Small intestine (tissue), 7 donors: Measurements from ENCODE around the gene MCTP1. TPM values are rescaled to one million over a fixed set of nuclear protein-coding genes. Genes with fewer than 3 reads are reported as not detected.

Source experiments
- DNase-seq, 2 donors: peaks; one replicate each; pipeline versions ENCODE4 v3.0.0 to v3.0.0-alpha.2; 2013
- FAIRE-seq: peaks from 2 replicates; lab custom pipeline; 2012; peaks lifted over from hg19 to GRCh38; lab: Jason Lieb, UNC
- H3K27ac ChIP-seq, 3 donors: one replicate each; pipeline ENCODE4 v1.5.1; 2013; ENCODE audit warnings: low read length in 2 of 3, mild to moderate bottlenecking in 2 of 3, control low read depth in 1 of 3, inconsistent platforms in 1 of 3, low read depth in 1 of 3, moderate library complexity in 1 of 3
- H3K27me3 ChIP-seq, 3 donors: one replicate each; pipeline ENCODE4 v1.6.1; 2013; ENCODE audit warnings: low read length in 3 of 3, inconsistent platforms in 1 of 3; ENCODE audit not compliant: control insufficient read depth in 3 of 3, insufficient read depth in 3 of 3
- H3K36me3 ChIP-seq, 3 donors: one replicate each; pipeline ENCODE4 v1.6.1; 2013; ENCODE audit warnings: low read length in 3 of 3, inconsistent platforms in 1 of 3, low read depth in 1 of 3, mild to moderate bottlenecking in 1 of 3, moderate library complexity in 1 of 3; ENCODE audit not compliant: control insufficient read depth in 3 of 3, insufficient read depth in 2 of 3
- H3K4me1 ChIP-seq, 3 donors: one replicate each; pipeline ENCODE4 v1.6.1; 2013; ENCODE audit warnings: low read length in 2 of 3, inconsistent platforms in 1 of 3, low read depth in 1 of 3, mild to moderate bottlenecking in 1 of 3, moderate library complexity in 1 of 3; ENCODE audit not compliant: control insufficient read depth in 3 of 3, insufficient read depth in 2 of 3
- H3K4me3 ChIP-seq, 3 donors: one replicate each; pipeline ENCODE4 v1.5.1; 2013; ENCODE audit warnings: low read length in 3 of 3, control low read depth in 1 of 3, inconsistent platforms in 1 of 3, low read depth in 1 of 3, mild to moderate bottlenecking in 1 of 3, moderate library complexity in 1 of 3
- H3K9me3 ChIP-seq, 2 donors: one replicate each; pipeline ENCODE4 v1.6.1; 2013; ENCODE audit warnings: low read depth in 1 of 2, low read length in 1 of 2; ENCODE audit not compliant: control insufficient read depth in 2 of 2, insufficient read depth in 1 of 2
- WGBS, 3 donors: extraction: QIAGEN DNeasy Blood & Tissue Kit; methylation state at CpG; one replicate each; pipeline ENCODE4 v1.1.7; 2013; 5-methylcytosine and 5-hydroxymethylcytosine counted together
- polyA plus RNA-seq, 4 donors: library from polyadenylated mRNA; stranded (reverse) in 3 of 4; unstranded in 1 of 4; fragments of 200-250 nt in 3 of 4; fragments of 120-200 nt in 1 of 4; gene quantifications; one replicate each; pipeline versions ENCODE4 v1.2.1 to v1.2.3, GENCODE V29; 2013
- donor health status: healthy with polysubstance abuse.
- donor health status: control.
- donor health status: control.
- donor health status: Bipolar disorder and iron deficiency.
- donor health status: healthy.

The MCTP1 gene
- polyA plus RNA-seq, 4 donors = 0.22 to 6.1 (median 2.3) TPM

DNA sequence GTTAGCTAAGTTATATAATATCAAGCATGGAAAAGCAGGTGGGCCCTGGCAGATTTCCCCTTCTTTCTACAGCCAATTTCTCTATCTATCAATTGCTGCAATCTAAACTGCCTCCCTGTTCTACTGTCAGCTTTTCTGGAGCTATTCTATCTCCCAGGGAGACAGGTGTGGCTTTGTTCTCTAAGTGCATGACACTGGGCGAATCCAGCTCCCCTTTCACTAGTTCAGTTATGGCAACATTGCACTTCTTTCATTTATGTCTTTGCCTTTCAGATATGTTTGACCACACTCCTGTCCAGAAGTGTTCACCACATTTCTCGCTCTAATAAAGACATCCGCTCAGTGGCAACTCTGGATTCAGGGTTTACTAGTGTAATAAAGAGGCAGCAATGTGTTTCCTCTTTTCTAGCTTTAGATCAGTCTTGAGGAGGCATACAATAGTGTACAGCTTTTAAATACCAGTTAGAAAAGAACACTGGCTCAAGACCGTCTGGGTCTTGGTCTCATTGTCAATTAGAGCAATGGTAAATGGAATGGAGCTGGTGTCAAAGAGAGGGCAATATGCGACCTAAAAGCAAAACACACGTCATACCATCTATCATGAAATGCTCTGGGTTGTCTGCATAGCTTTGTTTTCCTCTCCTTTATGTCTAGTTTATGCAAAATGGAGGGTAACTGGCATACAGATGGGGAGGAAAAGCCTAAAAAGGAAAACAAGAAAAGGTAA lies 469.4 kb downstream of the MCTP1 start:
- Histone ChIP-seq H3K36me3 (no peaks in the 10 kb centered on the region), H3K4me1 (no peaks in the 10 kb centered on the region), H3K27me3 (no peaks in the 10 kb centered on the region), H3K4me3 (no peak overlapping the region), H3K27ac (no peak overlapping the region), H3K9me3 (no peaks in the 10 kb centered on the region)
- no peak for DNase-seq
- WGBS, 3 donors = 77 to 81% (median 80%) methylated on average over 6 of the region's 6 CpGs
- FAIRE-seq = no peak

GRCh38 chr5:94812232-94812631 lies 472.7 kb downstream of the MCTP1 start:
- Histone ChIP-seq H3K36me3 (no peaks in the 10 kb centered on the region), H3K4me1 (no peaks in the 10 kb centered on the region), H3K9me3 (no peaks in the 10 kb centered on the region), H3K27me3 (no peaks in the 10 kb centered on the region), H3K4me3 (no peak overlapping the region), H3K27ac (no peak overlapping the region)
- DNase-seq (no peak), FAIRE-seq (no peak)
- 40 to 78% (median 47%) methylated on average over 2 of the region's 2 CpGs for WGBS, 3 donors

- no peaks in the 10 kb centered on the region for H3K9me3 ChIP-seq
- no peak overlapping the region for H3K4me3 ChIP-seq
- H3K27me3 ChIP-seq = no peaks in the 10 kb centered on the region
- H3K4me1 ChIP-seq = no peaks in the 10 kb centered on the region
- DNase-seq = no peak
- 83 to 85% (median 85%) methylated on average over 6 of the region's 6 CpGs for WGBS, 3 donors
- H3K36me3 ChIP-seq = no peaks in the 10 kb centered on the region
- no peak for FAIRE-seq
- H3K27ac ChIP-seq = no peak overlapping the region
These were observed 473.6 kb downstream of the MCTP1 start for GRCh38 chr5:94811331-94811730.

- no peak for DNase-seq
- H3K4me1 ChIP-seq = no peaks in the 10 kb centered on the region
- H3K36me3 ChIP-seq = no peaks in the 10 kb centered on the region
- no peaks in the 10 kb centered on the region for H3K27me3 ChIP-seq
- H3K4me3 ChIP-seq = no peak overlapping the region
- no peak for FAIRE-seq
- no peak overlapping the region for H3K27ac ChIP-seq
- WGBS, 3 donors = 83 to 91% (median 85%) methylated on average over 2 of the region's 2 CpGs
- H3K9me3 ChIP-seq = no peaks in the 10 kb centered on the region
These were observed 474.0 kb downstream of the MCTP1 start for GRCh38 chr5:94810877-94811276.

DNA sequence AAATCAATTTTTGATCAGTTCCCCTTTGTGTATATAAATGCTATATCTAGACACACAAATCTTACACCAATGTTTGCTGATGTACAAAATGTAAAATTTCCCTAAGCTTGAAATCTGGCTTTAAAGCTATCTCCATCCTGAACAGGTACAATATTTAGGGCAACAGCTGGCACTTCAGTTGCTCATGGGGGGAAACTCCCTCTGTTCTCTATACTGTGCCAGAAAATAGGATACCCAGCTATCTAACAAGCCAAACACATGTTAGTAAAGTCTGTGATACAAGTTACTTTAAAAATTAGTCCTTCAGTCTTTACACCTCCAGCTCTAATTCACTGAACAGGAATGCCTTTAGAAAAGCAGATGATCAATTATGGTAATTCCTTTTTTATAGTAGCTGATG lies 474.6 kb downstream of the MCTP1 start:
- FAIRE-seq (no peak), DNase-seq (no peak)
- H3K9me3 ChIP-seq = no peaks in the 10 kb centered on the region
- H3K27me3 ChIP-seq = no peaks in the 10 kb centered on the region
- H3K27ac ChIP-seq = no peak overlapping the region
- H3K4me3 ChIP-seq = no peak overlapping the region
- H3K4me1 ChIP-seq = no peaks in the 10 kb centered on the region
- no peaks in the 10 kb centered on the region for H3K36me3 ChIP-seq

- Histone ChIP-seq H3K27ac (no peak overlapping the region), H3K27me3 (no peaks in the 10 kb centered on the region), H3K4me1 (no peaks in the 10 kb centered on the region), H3K36me3 (no peaks in the 10 kb centered on the region), H3K4me3 (no peak overlapping the region), H3K9me3 (no peaks in the 10 kb centered on the region)
- FAIRE-seq = no peak
- DNase-seq = no peak
These were observed 476.4 kb downstream of the MCTP1 start for GRCh38 chr5:94808497-94808896.

DNA sequence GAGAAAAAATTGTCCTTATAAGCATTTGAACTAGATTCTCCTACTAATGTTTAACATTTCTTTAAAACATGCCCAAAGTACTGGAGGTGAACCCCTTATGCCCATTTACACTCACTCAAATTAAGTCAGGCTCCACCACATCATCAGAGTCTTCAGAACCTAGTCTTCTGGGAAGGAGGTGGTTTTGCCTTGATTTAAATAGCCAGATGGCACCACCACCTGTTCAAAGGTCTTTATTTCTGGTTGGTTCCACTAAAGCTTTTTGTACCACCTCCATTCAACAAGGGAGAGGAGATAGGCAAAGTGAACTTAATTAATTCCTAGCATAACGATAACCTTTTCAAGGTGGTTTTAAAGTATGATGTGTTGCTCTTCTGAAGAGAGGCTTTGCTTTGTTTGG lies 476.9 kb downstream of the MCTP1 start:
- H3K27me3 ChIP-seq = no peaks in the 10 kb centered on the region
- H3K4me3 ChIP-seq = no peak overlapping the region
- H3K36me3 ChIP-seq = no peaks in the 10 kb centered on the region
- WGBS, 3 donors = 74 to 88% (median 79%) methylated on average over 1 of the region's 1 CpG
- no peak for DNase-seq
- H3K4me1 ChIP-seq = no peaks in the 10 kb centered on the region
- H3K9me3 ChIP-seq = no peaks in the 10 kb centered on the region
- FAIRE-seq = no peak
- no peak overlapping the region for H3K27ac ChIP-seq

DNA sequence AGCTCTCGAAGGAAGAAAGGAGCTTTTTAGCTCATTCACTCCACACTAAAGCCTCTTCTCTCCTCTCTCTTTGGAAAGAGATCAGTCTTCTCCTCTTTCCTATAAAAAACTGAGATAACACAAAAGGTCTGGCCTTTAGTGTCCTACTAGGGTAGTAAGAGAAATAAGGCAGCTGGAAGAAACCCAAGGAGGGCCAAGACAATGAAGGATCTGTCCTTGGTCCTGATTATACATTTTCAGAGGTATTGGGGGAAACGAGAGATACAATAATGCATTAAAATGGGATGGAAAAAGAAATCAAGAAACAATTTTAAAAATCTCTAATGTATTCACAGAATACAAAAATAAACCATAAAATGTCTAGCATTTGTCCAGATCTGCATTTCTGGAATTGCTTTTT lies 482.4 kb downstream of the MCTP1 start:
- no peaks in the 10 kb centered on the region for H3K36me3 ChIP-seq
- no peak for DNase-seq
- no peaks in the 10 kb centered on the region for H3K4me1 ChIP-seq
- no peak for FAIRE-seq
- H3K27ac ChIP-seq = no peak overlapping the region
- no peak overlapping the region for H3K4me3 ChIP-seq
- H3K9me3 ChIP-seq = no peaks in the 10 kb centered on the region
- 69 to 76% (median 74%) methylated on average over 2 of the region's 2 CpGs for WGBS, 3 donors
- no peaks in the 10 kb centered on the region for H3K27me3 ChIP-seq

DNA sequence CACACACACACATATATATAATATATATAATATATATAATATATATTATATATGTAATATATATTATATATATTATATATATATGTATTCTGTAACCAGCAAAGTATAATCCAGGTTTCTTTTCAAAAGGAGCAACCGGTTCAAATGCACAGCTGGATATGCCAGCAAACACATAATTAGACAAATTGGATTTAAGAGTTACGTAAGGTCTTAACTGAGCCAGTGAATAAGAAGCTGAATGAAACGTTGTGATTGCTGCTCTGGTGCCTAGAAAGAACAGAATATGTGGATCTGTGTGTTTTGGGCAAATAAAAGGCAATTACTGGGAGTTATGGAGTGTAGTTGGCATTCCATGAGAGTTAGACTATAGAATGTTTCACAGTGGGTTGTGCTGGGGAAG lies 488.3 kb downstream of the MCTP1 start:
- 59 to 76% (median 73%) methylated on average over 3 of the region's 3 CpGs for WGBS, 3 donors
- no peak overlapping the region for H3K27ac ChIP-seq
- FAIRE-seq (peak; percentile 98), DNase-seq (no peak)
- no peak overlapping the region for H3K4me3 ChIP-seq
- no peaks in the 10 kb centered on the region for H3K36me3 ChIP-seq
- H3K9me3 ChIP-seq = no peaks in the 10 kb centered on the region
- H3K4me1 ChIP-seq = peaks cover 0 to 2% (median 0%) of the 10 kb centered on the region in 3 donors
- H3K27me3 ChIP-seq = peaks cover 0 to 2% (median 0%) of the 10 kb centered on the region in 3 donors
